Muscle of leg (tissue), 11 donors: ENCODE results near the gene ADGRV1. TPM values are rescaled to one million over a fixed set of nuclear protein-coding genes. Genes with fewer than 3 reads are reported as not detected.
A peak's percentile ranks its signal among the peaks of the same experiment; 100 is the strongest.

ENCODE experiments used
- DNase-seq: peaks from one replicate; pipeline ENCODE4 v3.0.0; 2013
- H3K27ac ChIP-seq: one replicate; pipeline ENCODE4 v1.5.1; 2013; ENCODE audit warnings: mild to moderate bottlenecking, low read length, control low read depth
- H3K27me3 ChIP-seq: one replicate; pipeline ENCODE4 v1.6.1; 2013; ENCODE audit warnings: low read length; ENCODE audit not compliant: control insufficient read depth, insufficient read depth
- H3K36me3 ChIP-seq: one replicate; pipeline ENCODE4 v1.6.1; 2013; ENCODE audit warnings: low read length; ENCODE audit not compliant: control insufficient read depth, insufficient read depth
- H3K4me1 ChIP-seq: one replicate; pipeline ENCODE4 v1.6.1; 2013; ENCODE audit warnings: low read length; ENCODE audit not compliant: control insufficient read depth, insufficient read depth
- H3K4me3 ChIP-seq: one replicate; pipeline ENCODE4 v1.5.1; 2013; ENCODE audit warnings: low read length, control low read depth
- H3K9me3 ChIP-seq: replicated peaks from 2 replicates; pipeline ENCODE4 v1.6.1; 2013; ENCODE audit warnings: low read depth, low read length; ENCODE audit not compliant: control insufficient read depth
- WGBS: methylation state at CpG from one replicate; pipeline ENCODE4 v1.1.5; 2013; ENCODE audit warnings: missing lambda C conversion rate; ENCODE audit not compliant: insufficient coverage; 5-methylcytosine and 5-hydroxymethylcytosine counted together
- polyA plus RNA-seq, 8 donors: library from polyadenylated mRNA; unstranded; fragments of 120-200 nt; gene quantifications; one replicate each; pipeline versions ENCODE4 v1.2.1 to v1.2.3, GENCODE V29; 2013; ENCODE audit warnings: inconsistent platforms in 1 of 8, low replicate concordance in 1 of 8; ENCODE audit not compliant: insufficient read length in 8 of 8, insufficient read depth in 1 of 8
- total RNA-seq: library from RNA; stranded (reverse); fragments of 120-200 nt; gene quantifications from one replicate; pipeline ENCODE4 v1.2.4, GENCODE V29; 2013

ADGRV1 gene
- total and polyA plus RNA-seq, 9 donors: 0.49 to 2.5 (median 0.88) TPM

- no peak overlapping the region for H3K4me3 ChIP-seq
- H3K4me1 ChIP-seq: no peaks in the 10 kb centered on the region
- no peaks in the 10 kb centered on the region for H3K9me3 ChIP-seq
- H3K27me3 ChIP-seq: no peaks in the 10 kb centered on the region
- no peaks in the 10 kb centered on the region for H3K36me3 ChIP-seq
- H3K27ac ChIP-seq: no peak overlapping the region
- no peak for DNase-seq
- WGBS: no CpG with 5 or more reads among the region's 2 CpGs
Observed at GRCh38 chr5:90853750-90854149, 295.2 kb downstream of the ADGRV1 start.

DNA sequence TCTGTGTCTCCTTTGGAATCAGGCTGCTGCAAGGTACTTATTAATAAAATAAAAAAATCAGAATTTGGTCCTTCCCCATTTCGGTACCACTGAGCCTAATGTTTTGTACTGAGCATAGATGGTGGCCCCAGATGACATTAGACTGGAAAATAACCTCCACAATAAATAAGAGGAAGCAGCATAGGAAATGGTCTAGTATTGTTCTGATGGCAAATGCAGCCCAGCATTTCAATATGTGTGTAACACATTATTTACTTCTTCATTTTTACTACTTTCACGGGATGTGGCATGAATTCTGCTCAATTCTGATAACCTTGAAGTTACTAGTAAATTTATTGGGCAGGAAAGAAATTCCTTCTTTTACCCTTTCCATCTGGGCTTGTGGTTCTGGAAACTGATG lies 295.6 kb downstream of the ADGRV1 start:
- no peaks in the 10 kb centered on the region for H3K9me3 ChIP-seq
- no CpG with 5 or more reads among the region's 2 CpGs for WGBS
- H3K4me1 ChIP-seq: no peaks in the 10 kb centered on the region
- H3K4me3 ChIP-seq: no peak overlapping the region
- no peaks in the 10 kb centered on the region for H3K36me3 ChIP-seq
- DNase-seq: peak; percentile 31
- no peaks in the 10 kb centered on the region for H3K27me3 ChIP-seq
- H3K27ac ChIP-seq: no peak overlapping the region

GRCh38 chr5:90855296-90856010 lies 296.9 kb downstream of the ADGRV1 start:
- Histone ChIP-seq H3K27ac (no peak overlapping the region), H3K27me3 (no peaks in the 10 kb centered on the region), H3K4me1 (no peaks in the 10 kb centered on the region), H3K9me3 (no peaks in the 10 kb centered on the region), H3K36me3 (no peaks in the 10 kb centered on the region), H3K4me3 (no peak overlapping the region)
- WGBS: 83% methylated on average over 1 of the region's 4 CpGs
- DNase-seq: no peak

- H3K4me3 ChIP-seq: no peak overlapping the region
- no peaks in the 10 kb centered on the region for H3K27me3 ChIP-seq
- no peaks in the 10 kb centered on the region for H3K36me3 ChIP-seq
- H3K4me1 ChIP-seq: no peaks in the 10 kb centered on the region
- H3K9me3 ChIP-seq: no peaks in the 10 kb centered on the region
- no peak for DNase-seq
- H3K27ac ChIP-seq: no peak overlapping the region
- no CpG with 5 or more reads among the region's 3 CpGs for WGBS
Observed at GRCh38 chr5:90861843-90862586, 303.4 kb downstream of the ADGRV1 start.

DNA sequence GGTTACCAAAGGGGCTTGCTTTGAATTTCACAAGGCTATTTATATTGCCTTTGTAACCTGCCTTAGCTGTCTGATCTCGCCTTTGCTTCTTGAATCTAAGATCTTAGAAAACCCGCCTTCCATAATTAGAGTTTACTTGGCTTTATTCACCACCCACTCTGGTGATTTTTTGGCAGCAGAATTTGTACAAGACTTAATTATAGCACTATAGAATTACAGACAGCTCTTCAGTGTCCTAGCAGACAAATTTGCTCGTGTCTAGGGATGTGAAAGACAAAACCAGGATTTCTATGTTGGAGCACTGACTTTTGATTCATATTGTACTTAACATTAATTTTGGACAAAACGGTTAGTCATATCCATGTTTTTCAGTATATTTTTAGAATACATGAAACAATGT lies 306.6 kb downstream of the ADGRV1 start:
- no peak overlapping the region for H3K27ac ChIP-seq
- no peaks in the 10 kb centered on the region for H3K27me3 ChIP-seq
- H3K4me3 ChIP-seq: no peak overlapping the region
- no peak for DNase-seq
- H3K36me3 ChIP-seq: no peaks in the 10 kb centered on the region
- no peaks in the 10 kb centered on the region for H3K9me3 ChIP-seq
- no peaks in the 10 kb centered on the region for H3K4me1 ChIP-seq
- WGBS: no CpG with 5 or more reads among the region's 4 CpGs

GRCh38 chr5:90866333-90866732 lies 307.7 kb downstream of the ADGRV1 start:
- no peak overlapping the region for H3K4me3 ChIP-seq
- DNase-seq: peak; percentile 48
- WGBS: no CpG with 5 or more reads among the region's 2 CpGs
- no peaks in the 10 kb centered on the region for H3K9me3 ChIP-seq
- H3K27ac ChIP-seq: no peak overlapping the region
- H3K27me3 ChIP-seq: no peaks in the 10 kb centered on the region
- no peaks in the 10 kb centered on the region for H3K4me1 ChIP-seq
- H3K36me3 ChIP-seq: no peaks in the 10 kb centered on the region

DNA sequence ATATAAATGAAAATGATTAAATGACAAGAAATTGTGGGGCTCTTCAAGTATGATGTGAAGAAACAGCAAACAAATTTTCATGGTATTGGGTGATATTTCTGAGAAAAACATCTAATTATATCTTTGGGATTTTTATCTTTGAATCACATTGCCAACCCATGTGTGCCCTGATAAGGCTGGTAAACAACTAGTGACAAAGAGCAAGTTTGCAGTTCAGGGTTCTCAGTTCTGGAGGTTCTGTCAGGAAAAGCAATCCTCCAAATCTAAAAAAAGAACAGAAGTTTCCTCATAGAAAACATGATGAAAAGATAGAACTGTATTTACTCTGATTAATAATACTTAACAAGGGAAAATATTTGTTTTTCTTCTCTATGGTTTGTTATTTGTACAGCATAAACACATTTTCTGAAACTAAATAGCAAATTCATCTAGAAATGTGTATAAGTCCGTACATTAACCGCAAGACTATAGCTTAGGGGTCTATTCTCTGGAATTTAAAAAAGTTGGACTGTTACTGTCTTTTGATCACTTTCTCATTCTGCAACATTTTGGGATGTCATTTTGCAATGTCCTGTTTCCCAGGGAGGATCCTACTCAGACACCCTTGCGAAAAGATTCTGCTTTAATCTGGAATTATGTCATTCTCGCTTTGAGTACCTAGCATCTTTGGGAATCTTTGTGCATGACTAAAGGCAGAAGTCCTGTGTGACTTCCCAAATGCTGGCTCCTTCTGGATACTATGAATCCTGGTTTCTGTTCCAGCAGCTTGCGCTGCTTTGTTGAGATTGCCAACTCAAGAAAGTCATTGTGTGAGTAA lies 308.5 kb downstream of the ADGRV1 start:
- Histone ChIP-seq H3K4me1 (no peaks in the 10 kb centered on the region), H3K4me3 (no peak overlapping the region), H3K27me3 (no peaks in the 10 kb centered on the region), H3K36me3 (no peaks in the 10 kb centered on the region), H3K27ac (no peak overlapping the region), H3K9me3 (no peaks in the 10 kb centered on the region)
- WGBS: 53% methylated on average over 2 of the region's 5 CpGs
- peak; percentile 75 for DNase-seq

DNA sequence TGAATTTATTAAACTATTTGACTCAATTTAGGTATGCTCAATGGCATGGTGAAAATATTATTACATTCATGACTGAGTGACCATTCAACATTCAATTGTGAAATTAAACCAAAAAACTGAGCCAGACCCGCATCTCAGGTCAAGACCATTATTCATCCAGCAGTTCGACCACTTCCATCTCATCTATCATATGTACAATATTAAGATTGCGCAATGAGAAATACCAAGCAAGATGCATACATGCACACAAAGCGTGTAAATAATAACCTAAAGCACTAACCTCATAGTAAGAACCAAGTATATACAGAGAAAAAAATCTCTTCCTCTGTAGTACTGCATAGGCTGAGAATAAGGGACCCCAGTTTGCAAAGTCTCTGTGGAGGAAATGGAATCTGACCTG lies 310.2 kb downstream of the ADGRV1 start:
- H3K4me3 ChIP-seq: no peak overlapping the region
- no peaks in the 10 kb centered on the region for H3K4me1 ChIP-seq
- H3K9me3 ChIP-seq: no peaks in the 10 kb centered on the region
- H3K27me3 ChIP-seq: no peaks in the 10 kb centered on the region
- no peak for DNase-seq
- WGBS: 100% methylated on average over 1 of the region's 4 CpGs
- no peak overlapping the region for H3K27ac ChIP-seq
- no peaks in the 10 kb centered on the region for H3K36me3 ChIP-seq

- Histone ChIP-seq H3K36me3 (no peaks in the 10 kb centered on the region), H3K4me3 (no peak overlapping the region), H3K27ac (no peak overlapping the region), H3K4me1 (no peaks in the 10 kb centered on the region), H3K9me3 (no peaks in the 10 kb centered on the region), H3K27me3 (no peaks in the 10 kb centered on the region)
- WGBS: 63% methylated on average over 2 of the region's 3 CpGs
- DNase-seq: peak; percentile 73
Observed at GRCh38 chr5:90871391-90871991, 312.9 kb downstream of the ADGRV1 start.
